GM19324 (cell line): ENCODE results near the gene SIGLEC9.

ENCODE experiments used
- ATAC-seq: cut with Tn5 transposase; IDR thresholded peaks from one replicate; pipeline ENCODE4 v1.9.1; 2021; ENCODE audit warnings: mild to moderate bottlenecking, moderate library complexity; ENCODE audit not compliant: unreplicated experiment, low FRiP score

Gene SIGLEC9

GRCh38 chr19:51122112-51122981, 2.4 kb upstream of the SIGLEC9 start:
- no peak for ATAC-seq

- no peak for ATAC-seq
Measured at GRCh38 chr19:51123381-51123800, 1.3 kb upstream of the SIGLEC9 start.

GRCh38 chr19:51123802-51124201, 904 bp upstream of the SIGLEC9 start:
- ATAC-seq = no peak

- ATAC-seq = no peak
Measured at GRCh38 chr19:51124216-51124615, 490 bp upstream of the SIGLEC9 start.

GRCh38 chr19:51125421-51126075, 842 bp downstream of the SIGLEC9 start:
- ATAC-seq = no peak

- no peak for ATAC-seq
Measured at GRCh38 chr19:51127032-51127431, 2.3 kb downstream of the SIGLEC9 start.

GRCh38 chr19:51127755-51128154, 3.0 kb downstream of the SIGLEC9 start:
- no peak for ATAC-seq

GRCh38 chr19:51128227-51128626, 3.5 kb downstream of the SIGLEC9 start:
- ATAC-seq = no peak

- ATAC-seq = no peak
Measured at GRCh38 chr19:51129716-51130115, 5.0 kb downstream of the SIGLEC9 start.

GRCh38 chr19:51131780-51132680, 7.3 kb downstream of the SIGLEC9 start:
- ATAC-seq = no peak

- no peak for ATAC-seq
Measured at GRCh38 chr19:51135004-51135403, 10.3 kb downstream of the SIGLEC9 start.

GRCh38 chr19:51135986-51136762, 11.5 kb downstream of the SIGLEC9 start:
- ATAC-seq = no peak

GRCh38 chr19:51136851-51137551, 12.3 kb downstream of the SIGLEC9 start:
- no peak for ATAC-seq

- no peak for ATAC-seq
Measured at GRCh38 chr19:51137792-51138425, 13.2 kb downstream of the SIGLEC9 start.

GRCh38 chr19:51138549-51138979, 13.9 kb downstream of the SIGLEC9 start:
- ATAC-seq = no peak

GRCh38 chr19:51139299-51140014, 14.8 kb downstream of the SIGLEC9 start:
- no peak for ATAC-seq

GRCh38 chr19:51140441-51140840, 15.7 kb downstream of the SIGLEC9 start:
- ATAC-seq = no peak

GRCh38 chr19:51141181-51141580, 16.5 kb downstream of the SIGLEC9 start:
- ATAC-seq = no peak
